Mesendoderm (in vitro differentiated cells): ENCODE measurements around the gene FCN2.

Experiments used
- DNase-seq: peaks from one replicate; pipeline ENCODE4 v3.0.0; 2013
- H2AK5ac ChIP-seq: 2 replicates; pipeline ENCODE4 v1.6.1; 2013; ENCODE audit warnings: low read length, inconsistent platforms
- H2BK120ac ChIP-seq: 2 replicates; pipeline ENCODE4 v1.6.1; 2013; ENCODE audit warnings: low read depth, mild to moderate bottlenecking, low read length, moderate library complexity, mixed read lengths
- H2BK15ac ChIP-seq: replicated peaks from 2 replicates; pipeline ENCODE4 v1.6.1; 2013; ENCODE audit warnings: low read depth, mild to moderate bottlenecking, moderate library complexity
- H2BK5ac ChIP-seq: 2 replicates; pipeline ENCODE4 v1.6.1; 2013; ENCODE audit warnings: low read length, inconsistent platforms
- H3K18ac ChIP-seq: 2 replicates; pipeline ENCODE4 v1.6.1; 2013; ENCODE audit warnings: mild to moderate bottlenecking, low read length, mixed read lengths
- H3K23ac ChIP-seq: one replicate; pipeline ENCODE4 v1.6.1; 2013; ENCODE audit warnings: low read length
- H3K27ac ChIP-seq: 2 replicates; pipeline ENCODE4 v1.5.1; 2013; ENCODE audit warnings: low read depth, mild to moderate bottlenecking, inconsistent platforms, low read length, moderate library complexity
- H3K27me3 ChIP-seq: 2 replicates; pipeline ENCODE4 v1.6.1; 2013; ENCODE audit warnings: low read length, control low read depth, mild to moderate bottlenecking, inconsistent platforms; ENCODE audit not compliant: insufficient read depth, poor library complexity
- H3K36me3 ChIP-seq: 2 replicates; pipeline ENCODE4 v1.6.1; 2013; ENCODE audit warnings: low read length, inconsistent platforms; ENCODE audit not compliant: control insufficient read depth, insufficient read depth
- H3K4ac ChIP-seq: one replicate; pipeline ENCODE4 v1.6.1; 2013; ENCODE audit warnings: low read depth, mild to moderate bottlenecking, low read length, moderate library complexity
- H3K4me1 ChIP-seq: 2 replicates; pipeline ENCODE4 v1.6.1; 2013; ENCODE audit warnings: low read depth, low read length, inconsistent platforms; ENCODE audit not compliant: control insufficient read depth
- H3K4me2 ChIP-seq: 2 replicates; pipeline ENCODE4 v1.6.1; 2013; ENCODE audit warnings: low read length
- H3K4me3 ChIP-seq: 2 replicates; pipeline ENCODE4 v1.5.1; 2013; ENCODE audit warnings: mild to moderate bottlenecking, low read length
- H3K56ac ChIP-seq: one replicate; pipeline ENCODE4 v1.6.1; 2013; ENCODE audit warnings: low read length
- H3K79me1 ChIP-seq: 2 replicates; pipeline ENCODE4 v1.6.1; 2013; ENCODE audit warnings: low read length, inconsistent platforms
- H3K79me2 ChIP-seq: 2 replicates; pipeline ENCODE4 v1.6.1; 2013; ENCODE audit warnings: mild to moderate bottlenecking, low read length; ENCODE audit not compliant: control insufficient read depth, insufficient read depth
- H3K9ac ChIP-seq: 2 replicates; pipeline ENCODE4 v1.6.1; 2013; ENCODE audit warnings: low read length, inconsistent platforms
- H4K5ac ChIP-seq: one replicate; pipeline ENCODE4 v1.6.1; 2013; ENCODE audit warnings: low read length
- H4K8ac ChIP-seq: one replicate; pipeline ENCODE4 v1.6.1; 2013; ENCODE audit warnings: low read depth, mild to moderate bottlenecking, control low read depth, low read length, moderate library complexity
- WGBS: extraction: QIAGEN DNeasy Blood & Tissue Kit; methylation state at CpG from one replicate; pipeline ENCODE4 v1.1.7; 2013; ENCODE audit warnings: low lambda C conversion rate, missing lambda C conversion rate; ENCODE audit not compliant: insufficient coverage; ENCODE audit errors: extremely low coverage; 5-methylcytosine and 5-hydroxymethylcytosine counted together

Gene FCN2

DNA sequence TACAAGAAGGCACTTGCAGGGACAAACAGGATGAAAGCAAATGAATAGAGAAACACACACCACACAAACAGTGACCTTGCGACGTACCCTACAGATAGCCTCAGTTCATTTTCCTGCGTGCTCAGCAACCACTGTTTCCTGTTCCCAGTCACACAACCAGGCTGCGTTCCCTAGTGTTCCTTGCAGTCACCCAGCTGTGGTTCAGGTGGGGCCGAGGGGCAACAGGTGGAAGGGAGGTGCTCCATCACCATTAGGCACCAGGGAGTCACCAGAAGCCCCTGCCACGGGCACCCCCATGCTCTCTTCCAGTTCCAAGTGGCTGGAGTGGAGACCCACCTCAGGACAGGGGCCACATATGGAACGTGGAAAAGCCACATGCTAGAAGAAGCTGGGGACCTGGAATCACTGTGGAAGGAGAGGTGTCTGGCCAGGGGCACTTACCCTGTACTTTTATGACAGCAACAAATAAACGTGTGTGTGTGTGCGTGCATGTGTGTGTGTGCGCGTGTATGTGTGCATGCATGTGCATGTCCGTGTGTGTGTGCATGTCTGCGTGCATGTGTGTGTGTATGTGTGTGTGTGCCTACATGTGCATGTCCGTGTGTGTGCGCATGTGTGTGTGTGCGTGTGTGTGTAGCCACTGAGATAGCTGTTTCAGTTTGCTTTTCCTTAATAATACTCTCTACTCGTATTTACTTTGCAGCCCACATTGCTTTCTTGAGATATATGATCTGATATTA lies 18.8 kb upstream of the FCN2 start:
- no peak overlapping the region for H3K4me2 ChIP-seq
- H2AK5ac ChIP-seq: no peak overlapping the region
- H3K23ac ChIP-seq: no peak overlapping the region
- no peak overlapping the region for H3K4me3 ChIP-seq
- no peak overlapping the region for H4K5ac ChIP-seq
- H4K8ac ChIP-seq: no peak overlapping the region
- H3K27ac ChIP-seq: no peak overlapping the region
- H2BK15ac ChIP-seq: no peak overlapping the region
- no CpG with 5 or more reads among the region's 17 CpGs for WGBS
- H3K79me1 ChIP-seq: no peaks in the 10 kb centered on the region
- no peaks in the 10 kb centered on the region for H3K36me3 ChIP-seq
- no peaks in the 10 kb centered on the region for H3K4me1 ChIP-seq
- H3K79me2 ChIP-seq: no peaks in the 10 kb centered on the region
- no peak overlapping the region for H3K56ac ChIP-seq
- H3K9ac ChIP-seq: no peak overlapping the region
- no peak overlapping the region for H3K4ac ChIP-seq
- DNase-seq: no peak
- H3K18ac ChIP-seq: no peak overlapping the region
- H2BK5ac ChIP-seq: no peak overlapping the region
- H3K27me3 ChIP-seq: no peaks in the 10 kb centered on the region
- no peak overlapping the region for H2BK120ac ChIP-seq

DNA sequence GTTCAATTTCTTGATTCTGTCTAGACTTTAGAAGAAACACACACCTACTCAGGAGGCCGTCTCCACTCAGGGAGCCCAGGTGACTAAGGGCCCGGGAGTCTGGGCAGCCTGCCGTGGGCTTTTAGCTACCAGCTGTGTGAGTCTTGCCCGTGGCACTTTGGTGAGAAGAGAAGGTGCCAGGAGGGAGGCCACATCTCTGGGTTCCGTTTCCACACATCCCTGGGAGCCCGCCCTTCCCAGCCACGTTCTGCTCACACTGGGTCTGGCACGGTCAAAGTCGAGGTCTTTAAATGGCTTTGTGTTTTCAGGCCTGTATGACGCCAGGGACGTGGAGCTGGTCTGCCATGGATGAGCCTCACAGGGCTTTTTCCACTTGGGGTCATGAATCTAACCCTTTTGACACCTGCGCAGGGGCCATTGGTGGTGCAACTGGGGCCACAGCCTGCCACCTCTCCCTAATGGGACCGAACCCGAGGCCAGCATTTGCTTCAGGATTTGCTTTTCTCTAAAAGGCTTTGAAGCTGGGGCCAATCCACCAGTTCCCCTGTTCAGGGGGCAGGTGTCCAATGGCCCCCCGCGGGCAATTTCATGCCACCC lies 17.2 kb upstream of the FCN2 start:
- Histone ChIP-seq H3K79me2 (no peaks in the 10 kb centered on the region), H3K79me1 (no peaks in the 10 kb centered on the region), H3K4ac (no peak overlapping the region), H2BK120ac (no peak overlapping the region), H3K4me1 (no peaks in the 10 kb centered on the region), H3K36me3 (no peaks in the 10 kb centered on the region), H2BK5ac (no peak overlapping the region), H2BK15ac (no peak overlapping the region), H3K23ac (no peak overlapping the region), H4K5ac (no peak overlapping the region), H4K8ac (no peak overlapping the region), H2AK5ac (no peak overlapping the region), H3K56ac (no peak overlapping the region), H3K18ac (no peak overlapping the region), H3K27me3 (no peaks in the 10 kb centered on the region), H3K4me3 (no peak overlapping the region), H3K9ac (no peak overlapping the region), H3K27ac (no peak overlapping the region), H3K4me2 (no peak overlapping the region)
- no CpG with 5 or more reads among the region's 16 CpGs for WGBS
- DNase-seq: no peak

DNA sequence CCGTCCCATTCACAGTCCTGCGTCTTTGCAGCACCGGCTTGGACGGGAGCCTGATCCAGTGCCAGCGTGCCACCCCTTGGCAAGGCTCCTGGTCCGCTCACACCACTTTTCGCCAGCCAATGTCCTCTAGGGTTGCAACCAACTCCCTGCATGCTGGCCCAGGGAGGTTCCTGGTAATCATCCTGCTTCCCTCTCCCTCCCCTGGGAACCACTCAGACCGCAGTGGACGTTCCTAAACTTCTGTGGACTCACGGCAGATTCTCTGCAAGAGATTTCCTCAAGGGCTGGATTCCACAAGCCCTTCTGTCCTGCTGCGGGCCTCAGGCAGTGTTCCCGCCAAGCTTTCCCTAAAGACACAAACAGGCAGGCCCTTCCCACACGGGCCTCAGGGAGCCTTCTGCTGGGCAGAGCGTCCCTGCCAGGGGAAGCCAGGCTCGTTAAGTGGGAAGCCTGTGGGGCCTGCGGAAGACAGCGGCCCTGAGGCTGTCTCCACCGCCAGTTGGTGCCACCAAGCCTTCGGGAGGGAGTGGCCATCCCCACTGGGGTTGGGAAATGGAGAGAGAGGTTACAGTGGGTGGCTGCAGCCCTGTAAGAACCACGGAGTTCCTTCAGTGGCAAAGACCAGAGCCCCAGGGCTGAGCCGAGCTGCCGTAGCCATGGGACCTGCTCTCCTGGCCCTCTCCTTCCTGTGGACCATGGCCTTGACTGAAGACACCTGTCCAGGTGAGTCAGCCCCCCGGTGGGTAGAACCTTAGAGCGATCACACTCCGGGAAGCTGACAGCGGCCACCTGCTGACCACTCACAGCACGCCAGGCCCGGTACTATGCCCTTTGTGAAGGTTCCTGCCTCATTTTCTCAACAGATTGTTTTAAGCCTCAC lies 16.4 kb upstream of the FCN2 start:
- no peaks in the 10 kb centered on the region for H3K79me1 ChIP-seq
- H3K4ac ChIP-seq: no peak overlapping the region
- no peak overlapping the region for H3K27ac ChIP-seq
- no peak overlapping the region for H3K56ac ChIP-seq
- H2AK5ac ChIP-seq: no peak overlapping the region
- H3K18ac ChIP-seq: no peak overlapping the region
- no peak overlapping the region for H2BK120ac ChIP-seq
- no peak overlapping the region for H3K23ac ChIP-seq
- no peak overlapping the region for H3K9ac ChIP-seq
- H3K4me3 ChIP-seq: no peak overlapping the region
- no peaks in the 10 kb centered on the region for H3K79me2 ChIP-seq
- H4K5ac ChIP-seq: no peak overlapping the region
- no peak overlapping the region for H3K4me2 ChIP-seq
- H3K4me1 ChIP-seq: no peaks in the 10 kb centered on the region
- WGBS: no CpG with 5 or more reads among the region's 28 CpGs
- no peak overlapping the region for H2BK15ac ChIP-seq
- no peak overlapping the region for H2BK5ac ChIP-seq
- no peaks in the 10 kb centered on the region for H3K36me3 ChIP-seq
- no peak overlapping the region for H4K8ac ChIP-seq
- DNase-seq: no peak
- H3K27me3 ChIP-seq: no peaks in the 10 kb centered on the region

DNA sequence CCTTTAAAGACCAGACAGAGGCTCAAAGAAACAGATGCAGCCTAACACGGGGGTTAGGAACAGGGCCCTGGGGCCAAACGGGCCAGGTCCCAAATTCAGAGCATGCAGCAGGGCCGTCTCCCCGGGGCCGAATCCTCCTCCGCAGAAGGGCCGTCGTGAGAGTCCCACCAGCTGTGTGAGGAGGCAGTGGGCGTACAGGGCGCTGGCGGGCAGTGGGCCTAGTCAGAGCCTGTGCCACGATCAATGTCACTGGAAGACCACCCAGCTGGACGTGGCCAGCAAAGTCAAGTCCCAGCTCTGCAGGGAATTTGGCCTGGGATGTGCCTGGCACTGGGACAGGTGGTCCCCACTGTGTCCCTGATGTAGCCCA lies 15.8 kb upstream of the FCN2 start:
- H2BK15ac ChIP-seq: no peak overlapping the region
- H3K4me2 ChIP-seq: no peak overlapping the region
- no peak overlapping the region for H3K56ac ChIP-seq
- no CpG with 5 or more reads among the region's 13 CpGs for WGBS
- H4K5ac ChIP-seq: no peak overlapping the region
- H3K79me1 ChIP-seq: no peaks in the 10 kb centered on the region
- H3K27me3 ChIP-seq: no peaks in the 10 kb centered on the region
- no peak overlapping the region for H3K4me3 ChIP-seq
- no peaks in the 10 kb centered on the region for H3K36me3 ChIP-seq
- H3K79me2 ChIP-seq: no peaks in the 10 kb centered on the region
- H3K4me1 ChIP-seq: no peaks in the 10 kb centered on the region
- H3K18ac ChIP-seq: no peak overlapping the region
- H2BK120ac ChIP-seq: no peak overlapping the region
- H4K8ac ChIP-seq: no peak overlapping the region
- no peak overlapping the region for H3K4ac ChIP-seq
- no peak for DNase-seq
- H3K9ac ChIP-seq: no peak overlapping the region
- no peak overlapping the region for H2BK5ac ChIP-seq
- no peak overlapping the region for H3K23ac ChIP-seq
- no peak overlapping the region for H2AK5ac ChIP-seq
- H3K27ac ChIP-seq: no peak overlapping the region

DNA sequence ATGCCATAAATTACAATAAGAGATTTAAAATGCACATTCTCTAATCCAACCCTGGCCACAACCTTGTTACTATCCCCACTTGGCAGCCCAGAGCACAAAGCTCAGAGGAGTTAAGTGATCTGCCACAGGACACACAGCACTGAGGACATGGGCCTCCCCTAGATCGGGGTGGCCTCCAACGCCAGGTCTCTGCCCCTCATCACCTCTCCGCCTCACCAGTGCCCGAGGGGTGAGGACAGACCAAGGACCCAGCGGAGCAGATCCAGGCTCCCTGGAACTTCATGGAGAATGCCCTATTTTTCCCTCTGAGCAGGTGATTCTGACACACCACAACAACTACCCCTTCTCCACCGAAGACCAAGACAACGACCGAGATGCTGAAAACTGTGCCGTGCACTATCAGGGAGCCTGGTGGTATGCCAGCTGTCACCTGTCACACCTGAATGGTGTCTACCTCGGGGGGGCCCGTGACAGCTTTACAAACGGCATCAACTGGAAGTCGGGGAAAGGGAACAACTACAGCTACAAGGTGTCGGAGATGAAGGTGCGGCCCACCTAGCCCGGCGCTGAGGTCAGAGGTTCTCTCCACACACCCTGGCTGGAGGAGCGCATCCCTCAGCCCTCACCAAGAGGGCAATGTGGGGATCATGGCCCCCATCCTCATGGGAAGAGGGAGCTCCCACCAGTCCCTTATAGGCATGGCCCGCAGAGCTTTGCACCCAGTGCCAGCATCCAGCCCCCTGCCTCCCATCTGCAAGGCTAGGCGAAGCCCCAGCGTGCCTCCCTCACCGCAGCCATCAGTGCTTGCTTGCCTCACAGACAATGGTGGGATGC lies 12.5 kb upstream of the FCN2 start:
- no peak overlapping the region for H3K4ac ChIP-seq
- H3K27ac ChIP-seq: no peak overlapping the region
- H2BK15ac ChIP-seq: no peak overlapping the region
- H3K4me3 ChIP-seq: no peak overlapping the region
- no peaks in the 10 kb centered on the region for H3K79me1 ChIP-seq
- H2BK5ac ChIP-seq: no peak overlapping the region
- no peaks in the 10 kb centered on the region for H3K79me2 ChIP-seq
- no peak for DNase-seq
- H3K27me3 ChIP-seq: no peaks in the 10 kb centered on the region
- no peak overlapping the region for H3K18ac ChIP-seq
- H3K4me1 ChIP-seq: no peaks in the 10 kb centered on the region
- no peak overlapping the region for H3K56ac ChIP-seq
- no peak overlapping the region for H2AK5ac ChIP-seq
- no CpG with 5 or more reads among the region's 22 CpGs for WGBS
- H3K23ac ChIP-seq: no peak overlapping the region
- H3K4me2 ChIP-seq: no peak overlapping the region
- H4K8ac ChIP-seq: no peak overlapping the region
- no peaks in the 10 kb centered on the region for H3K36me3 ChIP-seq
- no peak overlapping the region for H4K5ac ChIP-seq
- no peak overlapping the region for H3K9ac ChIP-seq
- no peak overlapping the region for H2BK120ac ChIP-seq
